Measurements from ENCODE around the gene PIP5K1B.

Gene PIP5K1B

DNA sequence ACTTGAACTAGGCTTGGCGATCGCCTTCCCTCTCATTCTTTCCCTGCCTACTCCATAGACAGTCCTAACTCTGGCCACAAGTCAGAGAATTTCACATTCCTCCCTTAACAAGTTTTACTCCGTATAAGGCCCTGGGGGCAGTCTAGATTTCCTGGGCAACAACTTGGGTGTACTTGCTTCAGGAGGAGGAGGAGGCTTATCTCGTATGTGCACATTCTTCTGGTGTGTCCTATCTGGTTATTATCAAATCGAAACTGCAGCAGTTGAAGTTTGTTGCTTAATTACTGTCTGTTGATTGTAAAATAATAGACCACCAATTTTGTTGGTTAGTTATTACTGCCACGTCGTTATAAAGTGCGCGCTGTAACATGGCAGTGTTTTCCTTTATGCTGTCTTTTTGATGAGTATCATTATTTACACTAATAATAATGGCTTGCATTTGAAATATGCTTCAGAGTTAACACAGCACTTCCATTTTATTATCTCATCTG lies 42.0 kb downstream of the PIP5K1B start:
- TF ChIP-seq CTCF (conservative IDR thresholded peaks at IDR 0.05; ENCODE audit: low read depth, low read length) = no peak
- no peak overlapping the region for H2AFZ ChIP-seq (ENCODE audit: low read depth)
- no peak overlapping the region for H3K4me2 ChIP-seq
- H3K4me1 ChIP-seq (ENCODE audit: low read depth, poor library complexity, severe bottlenecking) = no peaks in the 10 kb centered on the region
- no peaks in the 10 kb centered on the region for H4K20me1 ChIP-seq (ENCODE audit: insufficient read depth)
- H3K27me3 ChIP-seq (ENCODE audit: insufficient read depth, low read depth) = no peaks in the 10 kb centered on the region
- no peak overlapping the region for H3K4me3 ChIP-seq (IDR thresholded peaks at IDR 0.05; ENCODE audit: insufficient read depth, low read depth, low read length)
- no peaks in the 10 kb centered on the region for H3K36me3 ChIP-seq (ENCODE audit: insufficient read depth)
- no peak overlapping the region for H3K9ac ChIP-seq
- no peaks in the 10 kb centered on the region for H3K79me2 ChIP-seq (ENCODE audit: insufficient read depth, low read depth)
- no peak overlapping the region for H3K27ac ChIP-seq

DNA sequence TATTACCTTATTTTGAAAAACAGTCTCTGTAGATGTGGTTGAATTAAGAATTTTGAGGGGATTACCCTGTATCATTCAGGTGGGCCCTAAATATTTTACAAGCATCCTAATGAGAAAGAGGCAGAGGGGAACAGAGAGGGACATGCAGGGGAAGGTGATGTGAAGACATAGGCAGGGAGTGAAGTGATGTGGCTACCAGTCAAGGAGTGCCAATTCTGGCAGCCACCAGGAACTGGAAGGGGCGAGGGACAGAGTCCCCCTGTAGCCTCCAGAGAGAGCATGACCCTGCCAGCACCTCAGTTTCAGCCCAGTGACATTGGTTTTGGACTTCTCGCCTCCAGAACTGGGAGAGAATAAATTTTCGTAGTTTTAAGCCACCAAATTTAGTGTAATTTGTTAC lies 44.1 kb downstream of the PIP5K1B start:
- Histone ChIP-seq H2AFZ (ENCODE audit: low read depth) (no peak overlapping the region), H3K9ac (no peak overlapping the region), H3K27me3 (ENCODE audit: insufficient read depth, low read depth) (no peaks in the 10 kb centered on the region), H4K20me1 (ENCODE audit: insufficient read depth) (no peaks in the 10 kb centered on the region), H3K79me2 (ENCODE audit: insufficient read depth, low read depth) (no peaks in the 10 kb centered on the region), H3K4me1 (ENCODE audit: low read depth, poor library complexity, severe bottlenecking) (no peaks in the 10 kb centered on the region), H3K27ac (no peak overlapping the region), H3K36me3 (ENCODE audit: insufficient read depth) (no peaks in the 10 kb centered on the region), H3K4me2 (no peak overlapping the region), H3K4me3 (IDR thresholded peaks at IDR 0.05; ENCODE audit: insufficient read depth, low read depth, low read length) (no peak overlapping the region)
- TF ChIP-seq CTCF (conservative IDR thresholded peaks at IDR 0.05; ENCODE audit: low read depth, low read length) = no peak

GRCh38 chr9:68749579-68750159 lies 44.6 kb downstream of the PIP5K1B start:
- Histone ChIP-seq H3K27me3 (ENCODE audit: insufficient read depth, low read depth) (no peaks in the 10 kb centered on the region), H3K36me3 (ENCODE audit: insufficient read depth) (no peaks in the 10 kb centered on the region), H3K4me3 (IDR thresholded peaks at IDR 0.05; ENCODE audit: insufficient read depth, low read depth, low read length) (no peak overlapping the region), H3K4me2 (no peak overlapping the region), H2AFZ (ENCODE audit: low read depth) (no peak overlapping the region), H3K27ac (no peak overlapping the region), H3K4me1 (ENCODE audit: low read depth, poor library complexity, severe bottlenecking) (no peaks in the 10 kb centered on the region), H3K9ac (no peak overlapping the region), H4K20me1 (ENCODE audit: insufficient read depth) (no peaks in the 10 kb centered on the region), H3K79me2 (ENCODE audit: insufficient read depth, low read depth) (no peaks in the 10 kb centered on the region)
- TF ChIP-seq CTCF (conservative IDR thresholded peaks at IDR 0.05; ENCODE audit: low read depth, low read length) = no peak

DNA sequence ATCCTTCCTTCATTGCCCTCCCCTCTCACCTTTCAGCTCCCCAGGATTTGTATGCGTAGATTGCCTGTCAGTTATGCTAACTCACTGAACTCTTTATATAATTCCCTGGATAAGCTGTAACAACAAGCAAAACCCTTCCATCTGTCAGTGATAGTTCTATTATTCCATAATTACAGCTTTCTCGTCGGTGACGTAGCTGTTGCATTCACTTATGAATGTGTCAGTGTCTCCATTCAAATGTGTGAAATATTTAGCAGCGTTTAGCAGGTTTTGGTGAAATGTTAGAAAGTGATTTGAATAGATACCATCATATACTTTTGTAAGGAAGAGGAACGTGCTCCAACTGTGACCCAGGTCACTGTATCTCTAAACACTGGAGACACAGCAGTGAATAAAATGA lies 45.2 kb downstream of the PIP5K1B start:
- Histone ChIP-seq H4K20me1 (ENCODE audit: insufficient read depth) (no peaks in the 10 kb centered on the region), H3K79me2 (ENCODE audit: insufficient read depth, low read depth) (no peaks in the 10 kb centered on the region), H3K27me3 (ENCODE audit: insufficient read depth, low read depth) (no peaks in the 10 kb centered on the region), H3K4me2 (no peak overlapping the region), H3K9ac (no peak overlapping the region), H2AFZ (ENCODE audit: low read depth) (no peak overlapping the region), H3K4me1 (ENCODE audit: low read depth, poor library complexity, severe bottlenecking) (no peaks in the 10 kb centered on the region), H3K27ac (no peak overlapping the region), H3K4me3 (IDR thresholded peaks at IDR 0.05; ENCODE audit: insufficient read depth, low read depth, low read length) (no peak overlapping the region), H3K36me3 (ENCODE audit: insufficient read depth) (no peaks in the 10 kb centered on the region)
- TF ChIP-seq CTCF (conservative IDR thresholded peaks at IDR 0.05; ENCODE audit: low read depth, low read length) = no peak
